Measurements from ENCODE around the gene TEX30.

TEX30 gene

GRCh38 chr13:102779436-102780159, 6.0 kb upstream of the TEX30 start:
- no peak for DNase-seq (ENCODE audit: low read depth in 2 of 2)

GRCh38 chr13:102777736-102778135, 4.2 kb upstream of the TEX30 start:
- no peak for DNase-seq (ENCODE audit: low read depth in 2 of 2)

- no peak for DNase-seq (ENCODE audit: low read depth in 2 of 2)
Measured at GRCh38 chr13:102776271-102776670, 2.7 kb upstream of the TEX30 start.

- DNase-seq (ENCODE audit: low read depth in 2 of 2) = no peak
Measured at GRCh38 chr13:102774591-102775520, 1.3 kb upstream of the TEX30 start.

GRCh38 chr13:102774214-102774568, 605 bp upstream of the TEX30 start:
- no peak for DNase-seq (ENCODE audit: low read depth in 2 of 2)

GRCh38 chr13:102772042-102772425, 1.6 kb downstream of the TEX30 start:
- no peak for DNase-seq (ENCODE audit: low read depth in 2 of 2)

- DNase-seq (ENCODE audit: low read depth in 2 of 2) = no peak
Measured at GRCh38 chr13:102771298-102772041, 2.1 kb downstream of the TEX30 start.

GRCh38 chr13:102770435-102770834, 3.2 kb downstream of the TEX30 start:
- no peak for DNase-seq (ENCODE audit: low read depth in 2 of 2)

- no peak for DNase-seq (ENCODE audit: low read depth in 2 of 2)
Measured at GRCh38 chr13:102769679-102770078, 3.9 kb downstream of the TEX30 start.

- DNase-seq (ENCODE audit: low read depth in 2 of 2) = no peak
Measured at GRCh38 chr13:102768909-102769308, 4.7 kb downstream of the TEX30 start.

- no peak for DNase-seq (ENCODE audit: low read depth in 2 of 2)
Measured at GRCh38 chr13:102763741-102764140, 9.8 kb downstream of the TEX30 start.

GRCh38 chr13:102761071-102761470, 12.5 kb downstream of the TEX30 start:
- DNase-seq (ENCODE audit: low read depth in 2 of 2) = no peak

GRCh38 chr13:102758842-102759241, 14.7 kb downstream of the TEX30 start:
- DNase-seq (ENCODE audit: low read depth in 2 of 2) = no peak

GRCh38 chr13:102757006-102757405, 16.6 kb downstream of the TEX30 start:
- no peak for DNase-seq (ENCODE audit: low read depth in 2 of 2)

- DNase-seq (ENCODE audit: low read depth in 2 of 2) = no peak
Measured at GRCh38 chr13:102751886-102752285, 21.7 kb downstream of the TEX30 start.

- no peak for DNase-seq (ENCODE audit: low read depth in 2 of 2)
Measured at GRCh38 chr13:102742506-102742905, 31.1 kb downstream of the TEX30 start.

- no peak for DNase-seq (ENCODE audit: low read depth in 2 of 2)
Measured at GRCh38 chr13:102742101-102742500, 31.5 kb downstream of the TEX30 start.

GRCh38 chr13:102729560-102730270, 43.9 kb downstream of the TEX30 start:
- no peak for DNase-seq (ENCODE audit: low read depth in 2 of 2)

- DNase-seq (ENCODE audit: low read depth in 2 of 2) = no peak
Measured at GRCh38 chr13:102726430-102726829, 47.2 kb downstream of the TEX30 start.

- no peak for DNase-seq (ENCODE audit: low read depth in 2 of 2)
Measured at GRCh38 chr13:102724923-102725322, 48.7 kb downstream of the TEX30 start.

GRCh38 chr13:102721800-102722231, 51.8 kb downstream of the TEX30 start:
- no peak for DNase-seq (ENCODE audit: low read depth in 2 of 2)

GRCh38 chr13:102718746-102719145, 54.8 kb downstream of the TEX30 start:
- no peak for DNase-seq (ENCODE audit: low read depth in 2 of 2)
